Measurements from ENCODE around the gene ATP8A1. TPM values are rescaled to one million over a fixed set of nuclear protein-coding genes. Genes with fewer than 3 reads are reported as not detected.

ATP8A1 gene
- total RNA-seq, 4 donors from 2014 or later: 4.9 to 13.8 (median 5.2) TPM

- TF ChIP-seq CTCF (IDR thresholded peaks at IDR 0.05) (no peak), POLR2A (IDR thresholded peaks at IDR 0.05) (no peak)
- no peak overlapping the region for H3K4me3 ChIP-seq (ENCODE audit: low read depth, poor library complexity, severe bottlenecking)
- intact Hi-C loops (cut with DNase I; ENCODE audit: low total_unique reads): no loop called here
- 42 to 54% methylated on average over 4 of the region's 4 CpGs for WGBS, 2 donors
- no peak for DNase-seq (ENCODE audit: low spot score in 2 of 2)
Measured at GRCh38 chr4:42671431-42672194, 14.7 kb upstream of the ATP8A1 start.

GRCh38 chr4:42658261-42658660 lies 1.4 kb upstream of the ATP8A1 start:
- H3K4me3 ChIP-seq (ENCODE audit: low read depth, poor library complexity, severe bottlenecking): no peak overlapping the region

GRCh38 chr4:42656679-42656943 lies 294 bp downstream of the ATP8A1 start:
- intact Hi-C loops (cut with DNase I; ENCODE audit: low total_unique reads): no loop called here
- H3K4me3 ChIP-seq (ENCODE audit: low read depth, poor library complexity, severe bottlenecking): peak overlapping the region; percentile 83
- 0% methylated on average over 21 of the region's 31 CpGs; no CpG with 5 or more reads in 1 of the 2 donors for WGBS, 2 donors
- no peak for TF ChIP-seq POLR2A (IDR thresholded peaks at IDR 0.05)
- no peak for TF ChIP-seq CTCF (IDR thresholded peaks at IDR 0.05)
- DNase-seq (ENCODE audit: low spot score in 2 of 2): peak in 1 of 2 donors; percentile 87

More at GRCh38 chr4:42658261-42658660, 1.4 kb upstream of the ATP8A1 start:
- WGBS, 2 donors: 66 to 68% methylated on average over 2 of the region's 2 CpGs
- TF ChIP-seq POLR2A (IDR thresholded peaks at IDR 0.05) (no peak), CTCF (IDR thresholded peaks at IDR 0.05) (no peak)
- intact Hi-C loops (cut with DNase I; ENCODE audit: low total_unique reads): no loop called here
- no peak for DNase-seq (ENCODE audit: low spot score in 2 of 2)

- intact Hi-C loops (cut with DNase I; ENCODE audit: low total_unique reads): no loop called here
- peak; percentile 29 to 90 for DNase-seq (ENCODE audit: low spot score in 2 of 2)
- H3K4me3 ChIP-seq (ENCODE audit: low read depth, poor library complexity, severe bottlenecking): peak overlapping the region; percentile 83
- TF ChIP-seq CTCF (IDR thresholded peaks at IDR 0.05): no peak
- TF ChIP-seq POLR2A (IDR thresholded peaks at IDR 0.05): no peak
- WGBS, 2 donors: 3 to 7% methylated on average over 37 to 38 of the region's 39 CpGs
Measured at GRCh38 chr4:42655921-42656678, 805 bp downstream of the ATP8A1 start.

DNA sequence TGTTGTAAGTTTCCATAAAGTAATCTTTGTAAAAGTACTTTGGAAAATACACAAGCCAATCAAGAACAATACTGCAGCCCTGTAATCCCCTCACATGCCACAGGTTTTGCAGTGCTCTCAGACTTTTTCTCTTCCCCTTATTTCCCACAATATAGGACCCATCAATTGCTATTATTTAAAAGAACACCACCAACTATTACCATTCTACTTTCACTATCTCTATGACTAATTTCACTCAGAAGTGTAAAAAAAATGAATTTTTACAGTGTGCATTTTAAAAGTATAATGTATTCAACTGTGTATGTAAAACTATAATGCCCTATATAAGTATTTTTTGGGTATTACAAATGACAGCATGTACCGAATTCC lies 1.7 kb downstream of the ATP8A1 start:
- 87 to 94% methylated on average over 1 of the region's 1 CpG for WGBS, 2 donors
- no peak for DNase-seq (ENCODE audit: low spot score in 2 of 2)
- intact Hi-C loops (cut with DNase I; ENCODE audit: low total_unique reads): no loop called here
- TF ChIP-seq POLR2A (IDR thresholded peaks at IDR 0.05): no peak
- TF ChIP-seq CTCF (IDR thresholded peaks at IDR 0.05): no peak
- H3K4me3 ChIP-seq (ENCODE audit: low read depth, poor library complexity, severe bottlenecking): no peak overlapping the region
